K562 (cell line): ENCODE data around the gene SARS1. TPM values are rescaled to one million over a fixed set of nuclear protein-coding genes. Genes with fewer than 3 reads are reported as not detected.

Experiments used
- ARID1B ChIP-seq: fragments of 450-650 bp; IDR thresholded peaks from 2 replicates; pipeline ENCODE4 v1.6.1; 2016; ENCODE audit warnings: antibody characterized with exemption, mild to moderate bottlenecking, inconsistent platforms
- BACH1 ChIP-seq: fragments of 200-800 bp; sonication (Bioruptor generic); IDR thresholded peaks from 2 replicates; pipeline ENCODE4 v1.6.1; 2016; ENCODE audit warnings: missing genetic modification characterization, missing compliant biosample characterization
- CGGBP1 ChIP-seq: fragments of 250-450 bp; sonication (Bioruptor Pico); IDR thresholded peaks from 2 replicates; pipeline ENCODE4 v1.9.0; 2021; ENCODE audit warnings: mild to moderate bottlenecking
- CHD2 ChIP-seq: IDR thresholded peaks from 2 replicates; pipeline ENCODE4 v1.6.1; 2011; ENCODE audit warnings: low read depth, low read length
- CUX1 ChIP-seq: fragments of 200-800 bp; sonication (Bioruptor generic); IDR thresholded peaks from 2 replicates; pipeline ENCODE4 v1.6.1; 2016; ENCODE audit warnings: missing genetic modification characterization, missing compliant biosample characterization
- FOS ChIP-seq: IDR thresholded peaks from 3 replicates; pipeline ENCODE4 v1.6.1; 2011; ENCODE audit not compliant: insufficient read length; ENCODE audit errors: extremely low read depth
- MTA3 ChIP-seq: fragments of 450-650 bp; formaldehyde crosslinking; IDR thresholded peaks from 2 replicates; pipeline ENCODE4 v1.6.1; 2017; ENCODE audit warnings: mild to moderate bottlenecking, borderline replicate concordance
- NCOA4 ChIP-seq: fragments of 450-650 bp; IDR thresholded peaks from 2 replicates; pipeline ENCODE4 v1.6.1; 2018; ENCODE audit warnings: mild to moderate bottlenecking; ENCODE audit not compliant: partially characterized antibody
- NEUROD1 ChIP-seq: fragments of 150-350 bp; IDR thresholded peaks from 2 replicates; pipeline ENCODE4 v1.6.1; 2014; ENCODE audit warnings: borderline replicate concordance, low read length, low read depth; ENCODE audit not compliant: partially characterized antibody
- NFE2 ChIP-seq: IDR thresholded peaks from 2 replicates; pipeline ENCODE4 v1.6.1; 2014; ENCODE audit warnings: antibody characterized with exemption, low read depth
- NKRF ChIP-seq: fragments of 450-650 bp; IDR thresholded peaks from 2 replicates; pipeline ENCODE4 v1.6.1; 2016; ENCODE audit warnings: borderline replicate concordance
- NR4A1 ChIP-seq, 2 experiments: fragments of 250-450 bp in 1 of 2; fragments of 450-650 bp in 1 of 2; sonication (Bioruptor Pico) in 1 of 2; IDR thresholded peaks; 2 replicates each; pipeline versions ENCODE4 v1.4.0 to v1.6.1; 2016 to 2020; ENCODE audit warnings: mild to moderate bottlenecking in 2 of 2, missing compliant biosample characterization in 1 of 2, missing genetic modification characterization in 1 of 2, moderate library complexity in 1 of 2
- PRMT5 ChIP-seq: sonication (generic); formaldehyde crosslinking; IDR thresholded peaks from 2 replicates; pipeline ENCODE4 v1.5.0; 2020; ENCODE audit warnings: missing genetic modification reagents
- RBM22 ChIP-seq: fragments of 200-400 bp; formaldehyde crosslinking; IDR thresholded peaks from 2 replicates; pipeline ENCODE4 v1.6.1; 2018; ENCODE audit warnings: low read length, low read depth; ENCODE audit not compliant: poor library complexity, severe bottlenecking
- SP1 ChIP-seq: sonication (generic); formaldehyde crosslinking; IDR thresholded peaks from 2 replicates; pipeline ENCODE4 v1.8.1; 2022; ENCODE audit warnings: mild to moderate bottlenecking, missing genetic modification reagents
- SPI1 ChIP-seq: IDR thresholded peaks from 2 replicates; pipeline ENCODE4 v1.6.1; 2011; ENCODE audit warnings: low read depth, low read length, control low read depth, borderline replicate concordance
- TBP ChIP-seq: optimal IDR thresholded peaks from 2 replicates; pipeline ENCODE3; 2011; ENCODE audit warnings: low read depth, low read length, improper control_type of control experiment
- TCF3 ChIP-seq: sonication (generic); formaldehyde crosslinking; IDR thresholded peaks from 2 replicates; pipeline ENCODE4 v1.4.0; 2020; ENCODE audit warnings: mild to moderate bottlenecking, missing genetic modification reagents
- ZNF165 ChIP-seq: fragments of 250-450 bp; sonication (Bioruptor Pico); IDR thresholded peaks from 2 replicates; pipeline ENCODE4 v1.4.0; 2020; ENCODE audit warnings: borderline replicate concordance
- ZNF23 ChIP-seq: fragments of 250-450 bp; sonication (Bioruptor Pico); IDR thresholded peaks from 2 replicates; pipeline ENCODE4 v1.4.0; 2020; ENCODE audit warnings: mild to moderate bottlenecking
- polyA plus RNA-seq, 8 experiments: library from polyadenylated mRNA; depleted of rRNA in 4 of 8; stranded (reverse) in 5 of 8; unstranded in 3 of 8; fragments of >200 nt; fragmentation: Nextera tagmentation in 2 of 8; fragmentation: Illumina TruSeq in 1 of 8; extraction: Ambion mirVana in 2 of 8; extraction: Trizol in 1 of 8; gene quantifications; 2 replicates each; pipeline versions ENCODE4 v1.2.1 to v1.2.3, GENCODE V29; 2011 to 2014; ENCODE audit warnings: inconsistent platforms in 1 of 8, missing spikeins in 1 of 8
- total RNA-seq, 7 experiments: library from RNA; depleted of rRNA in 6 of 7; stranded (reverse); fragments of >200 nt in 6 of 7; fragmentation: Illumina TruSeq in 2 of 7; extraction: Trizol in 2 of 7; gene quantifications; 2 replicates each; pipeline versions ENCODE4 v1.2.1 to v1.2.3, GENCODE V29; 2011 to 2021; ENCODE audit warnings: low replicate concordance in 1 of 7

The SARS1 gene
- total and polyA plus RNA-seq, 9 of the 15 experiments (the other 6 are each of a cell fraction or from before 2014, with no cell fraction given) = 221 to 623 (median 254) TPM

GRCh38 chr1:109213824-109214693, at the start of gene SARS1 (continued):
- TF ChIP-seq NR4A1 (CRISPR knock-in tag; IDR thresholded peaks at IDR 0.05) (0 out of 2 replicates have a peak, but pooled peaks have one; percentile 0), NR4A1 (tag; IDR thresholded peaks at IDR 0.05) (no peak), SP1 (CRISPR knock-in tag) (peak; percentile 78), CGGBP1 (no peak), BACH1 (tag) (no peak), NFE2 (0 out of 2 replicates have a peak, but pooled peaks have one; percentile 1), TBP (peak; percentile 68), CUX1 (CRISPR knock-in tag) (no peak), CHD2 (peak; percentile 21; the same call in 1 of the 2 replicates), RBM22 (peak; percentile 61), NEUROD1 (no peak), ARID1B (0 out of 2 replicates have a peak, but pooled peaks have one; percentile 15), PRMT5 (no peak), MTA3 (peak; percentile 68; the same call in 1 of the 2 replicates), FOS (no peak), NKRF (peak; percentile 94), TCF3 (CRISPR knock-in tag) (peak; percentile 16), NCOA4 (no peak), ZNF165 (CRISPR knock-in tag) (no peak), SPI1 (no peak), ZNF23 (CRISPR knock-in tag) (no peak)
